B cell (primary cell): ENCODE data around the gene ARID3B. TPM values are rescaled to one million over a fixed set of nuclear protein-coding genes. Genes with fewer than 3 reads are reported as not detected.
"Not testable (repeated sequence)": the region's sequence is repeated elsewhere in the genome, so short reads cannot be mapped to it uniquely, and the experiment has no call there.

Experiments used
- ATAC-seq: fragments of 200-7000 bp; cut with Tn5 transposase; one replicate; pipeline ENCODE4 v1.10.0; 2021; ENCODE audit warnings: low read depth, mild to moderate bottlenecking, moderate number of reproducible peaks, moderate library complexity
- CTCF ChIA-PET: fragments of 350-600 bp; sonication (Branson Sonifier 250); formaldehyde crosslinking; loops from one replicate; lab custom pipeline; 2021; ENCODE audit warnings: antibody characterized with exemption, inconsistent platforms; lab: Charles Lee
- POLR2A ChIA-PET: fragments of 350-600 bp; sonication (Branson Sonifier 250); formaldehyde crosslinking; loops from one replicate; lab custom pipeline; 2021; ENCODE audit warnings: antibody characterized with exemption; lab: Charles Lee
- DNase-seq: peaks from one replicate; pipeline ENCODE4 v3.0.0; 2013
- H2AFZ ChIP-seq: 2 replicates; pipeline ENCODE4 v1.6.1; 2012; ENCODE audit warnings: mild to moderate bottlenecking, low read depth, low read length; ENCODE audit not compliant: insufficient read depth, poor library complexity, severe bottlenecking
- H3K27ac ChIP-seq, 2 donors: 1 replicate in 1 of 2; 2 replicates in 1 of 2; pipeline ENCODE4 v1.5.1; 2012 to 2013; ENCODE audit warnings: low read length in 2 of 2, mild to moderate bottlenecking in 2 of 2, moderate library complexity in 1 of 2
- H3K27me3 ChIP-seq, 4 experiments: fragments of 200-600 bp in 1 of 4; sonication (generic) in 1 of 4; replicated peaks in 1 of 4; 1 replicate in 2 of 4; 2 replicates in 2 of 4; pipeline versions ENCODE4 v1.6.1 to v1.7.0; 2013 to 2016; ENCODE audit warnings: low read length in 3 of 4, mild to moderate bottlenecking in 2 of 4, mixed read lengths in 1 of 4, moderate library complexity in 1 of 4; ENCODE audit not compliant: insufficient read depth in 4 of 4, control insufficient read depth in 3 of 4; ENCODE audit errors: control extremely low read depth in 1 of 4
- H3K36me3 ChIP-seq, 2 experiments: replicated peaks in 1 of 2; 1 replicate in 1 of 2; 2 replicates in 1 of 2; pipeline versions ENCODE4 v1.6.1 to v1.7.1; 2013; ENCODE audit warnings: low read length in 1 of 2; ENCODE audit not compliant: insufficient read depth in 2 of 2, control insufficient read depth in 1 of 2; ENCODE audit errors: control extremely low read depth in 1 of 2, extremely low read depth in 1 of 2
- H3K4me1 ChIP-seq, 2 donors: fragments of 200-600 bp in 1 of 2; sonication (generic) in 1 of 2; 1 replicate in 1 of 2; 2 replicates in 1 of 2; pipeline versions ENCODE4 v1.5.1 to v1.6.1; 2013 to 2017; ENCODE audit warnings: low read length in 2 of 2; ENCODE audit not compliant: control insufficient read depth in 2 of 2, insufficient read depth in 2 of 2
- H3K4me2 ChIP-seq: replicated peaks from 2 replicates; pipeline ENCODE3; 2012; ENCODE audit warnings: mild to moderate bottlenecking, low read depth, low read length; ENCODE audit not compliant: poor library complexity, severe bottlenecking
- H3K4me3 ChIP-seq, 5 experiments: fragments of 200-600 bp in 1 of 5; sonication (generic) in 1 of 5; 1 replicate in 3 of 5; 2 replicates in 2 of 5; pipeline versions ENCODE4 v1.5.1 to v1.7.0; 2011 to 2016; ENCODE audit warnings: low read length in 4 of 5, mild to moderate bottlenecking in 4 of 5, low read depth in 2 of 5, control low read depth in 1 of 5, moderate library complexity in 1 of 5; ENCODE audit not compliant: insufficient read depth in 1 of 5; ENCODE audit errors: control extremely low read depth in 1 of 5, extremely low read depth in 1 of 5
- H3K79me2 ChIP-seq: fragments of 200-600 bp; sonication (generic); one replicate; pipeline ENCODE4 v1.6.0; 2016; ENCODE audit warnings: low read length; ENCODE audit not compliant: control insufficient read depth, insufficient read depth
- H3K9ac ChIP-seq: fragments of 200-600 bp; sonication (generic); 2 replicates; pipeline ENCODE4 v1.6.1; 2017; ENCODE audit warnings: mild to moderate bottlenecking, low read length, moderate library complexity
- H3K9me3 ChIP-seq, 3 donors: one replicate each; pipeline versions ENCODE4 v1.6.1 to v1.7.1; 2013; ENCODE audit warnings: low read length in 2 of 3; ENCODE audit not compliant: control insufficient read depth in 2 of 3, insufficient read depth in 1 of 3; ENCODE audit errors: control extremely low read depth in 1 of 3
- H4K20me1 ChIP-seq: 2 replicates; pipeline ENCODE4 v1.6.0; 2012; ENCODE audit warnings: mild to moderate bottlenecking, low read length; ENCODE audit not compliant: insufficient read depth, control insufficient read depth, poor library complexity, severe bottlenecking
- H3K27ac Mint-ChIP-seq: one replicate; pipeline ENCODE4 v1.8.0; 2021; ENCODE audit warnings: mixed read lengths
- H3K27me3 Mint-ChIP-seq: one replicate; pipeline ENCODE4 v1.8.0; 2021; ENCODE audit warnings: mixed read lengths
- H3K4me1 Mint-ChIP-seq: one replicate; pipeline ENCODE4 v1.8.0; 2021; ENCODE audit warnings: mixed read lengths
- H3K4me3 Mint-ChIP-seq: one replicate; pipeline ENCODE4 v1.8.0; 2021; ENCODE audit warnings: mixed read lengths
- H3K9me3 Mint-ChIP-seq: one replicate; pipeline ENCODE4 v1.8.0; 2022; ENCODE audit warnings: mixed read lengths; ENCODE audit not compliant: insufficient read depth
- WGBS: methylation state at CpG from one replicate; pipeline ENCODE4 v1.1.5; 2013; ENCODE audit warnings: missing lambda C conversion rate; ENCODE audit not compliant: insufficient coverage; 5-methylcytosine and 5-hydroxymethylcytosine counted together
- intact Hi-C: fragments of 100-400 bp; cut with micrococcal nuclease; formaldehyde crosslinking; loops from one replicate; pipeline ENCODE4 v1.10.0; 2022
- polyA plus RNA-seq: library from polyadenylated mRNA; depleted of rRNA; stranded (reverse); fragments of >200 nt; gene quantifications from 2 replicates; pipeline ENCODE4 v1.2.3, GENCODE V29; 2012
- total RNA-seq, 2 donors: library from RNA; stranded (reverse); fragments of 120-200 nt in 1 of 2; gene quantifications; 1 replicate in 1 of 2; 2 replicates in 1 of 2; pipeline versions ENCODE4 v1.2.3 to v1.2.4, GENCODE V29; 2013 to 2022

The ARID3B gene
- total and polyA plus RNA-seq, 2 donors (not counting 1 experiment from before 2014, with no cell fraction given), result 23.0 to 31.0 TPM

- H3K79me2 ChIP-seq, ATAC-seq, H3K27me3 Mint-ChIP-seq, H3K9me3 ChIP-seq, H3K27ac Mint-ChIP-seq, intact Hi-C loops, H3K9ac ChIP-seq, DNase-seq, H4K20me1 ChIP-seq, H3K4me2 ChIP-seq, CTCF ChIA-PET, H2AFZ ChIP-seq, H3K27me3 ChIP-seq, H3K27ac ChIP-seq, H3K4me3 Mint-ChIP-seq, POLR2A ChIA-PET, H3K4me3 ChIP-seq, H3K9me3 Mint-ChIP-seq: not testable (repeated sequence)
- peaks cover 3 to 15% of the 10 kb centered on the region in 2 donors for H3K4me1 ChIP-seq
- peaks cover 5 to 13% of the 10 kb centered on the region in 2 experiments for H3K36me3 ChIP-seq
- WGBS, result 100% methylated on average over 1 of the region's 11 CpGs
- H3K4me1 Mint-ChIP-seq, result peaks cover 14% of the 10 kb centered on the region
These were observed 55.7 kb downstream of the ARID3B start for GRCh38 chr15:74596736-74597135.

GRCh38 chr15:74597146-74597705, 56.2 kb downstream of the ARID3B start:
- POLR2A ChIA-PET, result interaction anchor here (1.4 kb wide), 1 partner anchor 17 kb away, joined by 4 read pairs; no protein-coding TSS in a partner anchor
- no CpG with 5 or more reads among the region's 16 CpGs for WGBS

More at GRCh38 chr15:74597146-74597705, 56.2 kb downstream of the ARID3B start:
- H2AFZ ChIP-seq, H3K9me3 ChIP-seq, H3K27ac ChIP-seq, H3K4me3 Mint-ChIP-seq, intact Hi-C loops, H3K27me3 ChIP-seq, H3K9ac ChIP-seq, H3K27ac Mint-ChIP-seq, ATAC-seq, DNase-seq, H3K79me2 ChIP-seq, H3K36me3 ChIP-seq, H4K20me1 ChIP-seq, H3K9me3 Mint-ChIP-seq, H3K27me3 Mint-ChIP-seq, H3K4me3 ChIP-seq, H3K4me2 ChIP-seq: not testable (repeated sequence)
- H3K4me1 ChIP-seq, result peaks cover 3 to 15% of the 10 kb centered on the region in 2 donors
- peaks cover 14% of the 10 kb centered on the region for H3K4me1 Mint-ChIP-seq
- CTCF ChIA-PET, result interaction anchor here (0.8 kb wide), 1 partner anchor 35 kb away, joined by 4 read pairs; no protein-coding TSS in a partner anchor
